Measurements from ENCODE around the gene CFAP92.

CFAP92 gene

GRCh38 chr3:128864351-128864811 is 129.5 kb downstream of the CFAP92 start:
- no peak for DNase-seq

- DNase-seq = no peak
Measured at GRCh38 chr3:128863560-128863959, 130.3 kb downstream of the CFAP92 start.

DNA sequence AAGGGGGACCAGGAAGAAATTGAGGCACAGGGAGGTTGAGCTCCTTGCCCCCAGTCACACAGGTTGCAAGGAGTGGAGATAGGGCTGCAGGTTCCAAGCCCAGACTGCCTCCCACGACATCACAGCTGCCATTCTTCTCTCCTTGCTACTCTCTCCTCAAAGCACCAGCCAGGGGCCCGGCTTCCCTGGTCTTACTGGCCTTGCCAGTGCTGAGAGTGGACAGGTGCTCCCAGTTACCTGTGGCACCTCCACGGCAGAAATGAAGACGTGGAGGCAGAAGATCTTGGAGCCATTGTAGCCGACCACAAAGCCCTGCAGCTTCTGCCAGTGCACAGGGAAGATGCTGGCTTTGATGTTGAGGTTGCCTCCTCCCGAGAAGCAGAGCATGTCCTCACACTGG is 132.4 kb downstream of the CFAP92 start:
- DNase-seq = no peak
